Measurements from ENCODE around the gene NAALADL2. TPM values are rescaled to one million over a fixed set of nuclear protein-coding genes. Genes with fewer than 3 reads are reported as not detected.

The NAALADL2 gene
- polyA plus RNA-seq, 3 donors: not detected

DNA sequence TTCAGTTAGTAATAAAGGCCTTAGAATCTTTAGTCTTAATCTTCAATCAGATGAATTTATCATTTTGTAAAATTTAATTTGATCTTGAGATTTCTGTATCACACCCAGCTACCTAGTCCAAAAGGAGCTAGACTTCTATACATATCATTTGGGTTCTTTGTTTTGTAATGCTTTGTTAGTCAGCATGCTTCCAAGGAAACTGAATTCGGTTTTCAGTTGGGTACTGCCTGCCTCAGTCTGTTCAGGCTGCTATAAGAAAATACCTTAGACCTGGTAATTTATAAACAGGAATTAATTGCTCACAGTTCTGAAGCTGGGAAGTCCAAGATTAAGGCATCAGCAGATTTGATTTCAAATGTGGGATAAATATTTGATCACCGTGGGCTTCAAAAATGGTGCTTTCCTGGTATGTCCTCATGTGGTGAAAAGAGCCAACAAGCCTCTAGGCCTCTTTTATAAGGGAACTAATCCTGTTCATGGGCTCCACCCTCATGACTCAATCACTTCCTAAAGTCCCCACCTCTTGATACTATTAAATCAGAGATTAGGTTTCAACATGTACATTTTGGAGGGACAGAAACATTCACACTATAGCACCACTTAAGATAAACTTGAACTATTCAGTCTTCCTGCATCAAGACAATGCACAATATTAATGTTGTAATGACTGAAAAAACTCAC, 800.7 kb downstream of the NAALADL2 start:
- H3K27me3 Mint-ChIP-seq (ENCODE audit: low read depth in 3 of 3): no peaks in the 10 kb centered on the region
- H3K27ac Mint-ChIP-seq: no peak overlapping the region
- no CpG with 5 or more reads among the region's 2 CpGs for WGBS (ENCODE audit: insufficient coverage)
- Histone ChIP-seq H3K9ac (ENCODE audit: insufficient read depth, low read length, poor library complexity, severe bottlenecking) (no peak overlapping the region), H3K4me1 (ENCODE audit: control insufficient read depth in 1 of 2, insufficient read depth in 2 of 2, low read length in 2 of 2) (no peaks in the 10 kb centered on the region), H3K4me3 (replicated peaks in 1 of 3; ENCODE audit: low read depth in 2 of 3, low read length in 3 of 3) (no peak overlapping the region), H3K27ac (ENCODE audit: low read depth in 1 of 2, low read length in 2 of 2) (no peak overlapping the region), H3K4me2 (replicated peaks; ENCODE audit: extremely low read depth, low read length, poor library complexity, severe bottlenecking) (no peak overlapping the region), H2AFZ (ENCODE audit: insufficient read depth, low read depth, low read length, poor library complexity, severe bottlenecking) (no peak overlapping the region), H3K9me3 (replicated peaks in 1 of 2; ENCODE audit: control insufficient read depth in 1 of 2, insufficient read depth in 1 of 2, low read length in 2 of 2) (peaks cover 0 to 5% of the 10 kb centered on the region in 2 donors), H3K79me2 (ENCODE audit: insufficient read depth, low read length) (no peaks in the 10 kb centered on the region), H3K36me3 (replicated peaks in 1 of 2; ENCODE audit: control insufficient read depth in 1 of 2, insufficient read depth in 2 of 2, low read length in 2 of 2) (no peaks in the 10 kb centered on the region), H3K27me3 (ENCODE audit: control insufficient read depth in 2 of 2, insufficient read depth in 2 of 2, low read length in 2 of 2) (no peaks in the 10 kb centered on the region), H4K20me1 (ENCODE audit: insufficient read depth, low read length) (no peaks in the 10 kb centered on the region)
- TF ChIP-seq, protein P1, sequence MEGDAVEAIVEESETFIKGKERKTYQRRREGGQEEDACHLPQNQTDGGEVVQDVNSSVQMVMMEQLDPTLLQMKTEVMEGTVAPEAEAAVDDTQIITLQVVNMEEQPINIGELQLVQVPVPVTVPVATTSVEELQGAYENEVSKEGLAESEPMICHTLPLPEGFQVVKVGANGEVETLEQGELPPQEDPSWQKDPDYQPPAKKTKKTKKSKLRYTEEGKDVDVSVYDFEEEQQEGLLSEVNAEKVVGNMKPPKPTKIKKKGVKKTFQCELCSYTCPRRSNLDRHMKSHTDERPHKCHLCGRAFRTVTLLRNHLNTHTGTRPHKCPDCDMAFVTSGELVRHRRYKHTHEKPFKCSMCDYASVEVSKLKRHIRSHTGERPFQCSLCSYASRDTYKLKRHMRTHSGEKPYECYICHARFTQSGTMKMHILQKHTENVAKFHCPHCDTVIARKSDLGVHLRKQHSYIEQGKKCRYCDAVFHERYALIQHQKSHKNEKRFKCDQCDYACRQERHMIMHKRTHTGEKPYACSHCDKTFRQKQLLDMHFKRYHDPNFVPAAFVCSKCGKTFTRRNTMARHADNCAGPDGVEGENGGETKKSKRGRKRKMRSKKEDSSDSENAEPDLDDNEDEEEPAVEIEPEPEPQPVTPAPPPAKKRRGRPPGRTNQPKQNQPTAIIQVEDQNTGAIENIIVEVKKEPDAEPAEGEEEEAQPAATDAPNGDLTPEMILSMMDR (IDR thresholded peaks at IDR 0.05): no peak
- no peaks in the 10 kb centered on the region for H3K36me3 Mint-ChIP-seq
- DNase-seq: no peak
- no peak overlapping the region for H3K4me3 Mint-ChIP-seq
- intact Hi-C loops (cut with micrococcal nuclease): no loop called here
- no peaks in the 10 kb centered on the region for H3K4me1 Mint-ChIP-seq
- peaks cover 0 to 4% (median under 1%) of the 10 kb centered on the region in 7 donors for H3K9me3 Mint-ChIP-seq

DNA sequence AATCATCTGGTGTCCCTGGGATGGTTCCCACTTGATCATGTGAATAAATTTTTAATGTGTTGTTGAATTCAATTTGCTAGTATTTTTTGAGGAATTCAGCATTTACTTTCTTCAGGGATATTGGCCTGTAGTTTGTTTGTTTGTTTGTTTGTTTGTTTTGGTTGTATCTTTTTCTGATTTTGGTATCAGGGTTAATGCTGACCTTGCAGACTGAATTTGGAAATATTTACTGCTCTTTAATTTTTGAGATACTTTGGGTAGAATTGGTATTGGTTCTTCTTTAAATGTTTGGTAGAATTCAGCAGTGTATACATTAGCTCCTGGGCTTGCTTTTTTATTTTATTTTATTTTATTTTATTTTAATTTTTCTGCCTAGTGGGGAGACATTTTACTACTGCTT, 803.7 kb downstream of the NAALADL2 start:
- H3K4me3 Mint-ChIP-seq: no peak overlapping the region
- H3K9me3 ChIP-seq (replicated peaks in 1 of 2; ENCODE audit: control insufficient read depth in 1 of 2, insufficient read depth in 1 of 2, low read length in 2 of 2): peaks cover 4 to 5% of the 10 kb centered on the region in 2 donors
- no peaks in the 10 kb centered on the region for H3K79me2 ChIP-seq (ENCODE audit: insufficient read depth, low read length)
- H3K4me1 ChIP-seq (ENCODE audit: control insufficient read depth in 1 of 2, insufficient read depth in 2 of 2, low read length in 2 of 2): no peaks in the 10 kb centered on the region
- H3K4me1 Mint-ChIP-seq: no peaks in the 10 kb centered on the region
- H3K27ac Mint-ChIP-seq: no peak overlapping the region
- H3K27me3 ChIP-seq (ENCODE audit: control insufficient read depth in 2 of 2, insufficient read depth in 2 of 2, low read length in 2 of 2): no peaks in the 10 kb centered on the region
- intact Hi-C loops (cut with micrococcal nuclease): no loop called here
- no peak overlapping the region for H2AFZ ChIP-seq (ENCODE audit: insufficient read depth, low read depth, low read length, poor library complexity, severe bottlenecking)
- no peak overlapping the region for H3K4me2 ChIP-seq (replicated peaks; ENCODE audit: extremely low read depth, low read length, poor library complexity, severe bottlenecking)
- no peaks in the 10 kb centered on the region for H4K20me1 ChIP-seq (ENCODE audit: insufficient read depth, low read length)
- H3K9me3 Mint-ChIP-seq: peaks cover 0 to 6% (median 2%) of the 10 kb centered on the region in 7 donors
- H3K9ac ChIP-seq (ENCODE audit: insufficient read depth, low read length, poor library complexity, severe bottlenecking): no peak overlapping the region
- DNase-seq: no peak
- TF ChIP-seq, protein P1 (IDR thresholded peaks at IDR 0.05): no peak
- H3K27ac ChIP-seq (ENCODE audit: low read depth in 1 of 2, low read length in 2 of 2): no peak overlapping the region
- peaks cover 0 to 1% (median 0%) of the 10 kb centered on the region in 3 donors for H3K27me3 Mint-ChIP-seq (ENCODE audit: low read depth in 3 of 3)
- H3K36me3 Mint-ChIP-seq: no peaks in the 10 kb centered on the region
- no peak overlapping the region for H3K4me3 ChIP-seq (replicated peaks in 1 of 3; ENCODE audit: low read depth in 2 of 3, low read length in 3 of 3)
- H3K36me3 ChIP-seq (replicated peaks in 1 of 2; ENCODE audit: control insufficient read depth in 1 of 2, insufficient read depth in 2 of 2, low read length in 2 of 2): no peaks in the 10 kb centered on the region

Data from CD14-positive monocyte (primary cell).